H9 (cell line): ENCODE measurements around the gene RNF227. TPM values are rescaled to one million over a fixed set of nuclear protein-coding genes. Genes with fewer than 3 reads are reported as not detected.

ENCODE experiments used
- DNase-seq: peaks from one replicate; pipeline ENCODE4 v3.0.0-alpha.2; 2017
- H2AFZ ChIP-seq: one replicate; pipeline ENCODE4 v1.6.1; 2013; ENCODE audit warnings: mild to moderate bottlenecking, low read length, control low read depth, moderate library complexity
- H2AK5ac ChIP-seq: 2 replicates; pipeline ENCODE4 v1.6.1; 2013; ENCODE audit warnings: low read length, control low read depth, mixed read lengths; ENCODE audit not compliant: insufficient read length
- H2BK120ac ChIP-seq: one replicate; pipeline ENCODE4 v1.6.1; 2013; ENCODE audit warnings: low read depth, mild to moderate bottlenecking, low read length, control low read depth, inconsistent platforms; ENCODE audit not compliant: poor library complexity, severe bottlenecking
- H2BK12ac ChIP-seq: 2 replicates; pipeline ENCODE4 v1.6.1; 2013; ENCODE audit warnings: low read length, control low read depth, mixed read lengths, low read depth; ENCODE audit not compliant: insufficient read length
- H2BK15ac ChIP-seq: 2 replicates; pipeline ENCODE4 v1.6.1; 2013; ENCODE audit warnings: low read depth, low read length, control low read depth
- H2BK20ac ChIP-seq: one replicate; pipeline ENCODE4 v1.6.1; 2013; ENCODE audit warnings: low read depth, mild to moderate bottlenecking, low read length, control low read depth, inconsistent platforms; ENCODE audit not compliant: poor library complexity, severe bottlenecking
- H2BK5ac ChIP-seq: 2 replicates; pipeline ENCODE4 v1.6.1; 2013; ENCODE audit warnings: low read length, control low read depth, mixed read lengths; ENCODE audit not compliant: insufficient read length
- H3K14ac ChIP-seq: 2 replicates; pipeline ENCODE4 v1.6.1; 2013; ENCODE audit warnings: low read length, control low read depth; ENCODE audit not compliant: insufficient read depth
- H3K18ac ChIP-seq: 2 replicates; pipeline ENCODE4 v1.6.1; 2013; ENCODE audit warnings: low read depth, mild to moderate bottlenecking, mixed read lengths, low read length, control low read depth; ENCODE audit not compliant: insufficient read length
- H3K23ac ChIP-seq: 2 replicates; pipeline ENCODE4 v1.6.1; 2013; ENCODE audit warnings: low read length, control low read depth, mixed read lengths, low read depth; ENCODE audit not compliant: insufficient read length
- H3K23me2 ChIP-seq: 2 replicates; pipeline ENCODE4 v1.6.1; 2013; ENCODE audit warnings: low read depth, mild to moderate bottlenecking, mixed read lengths, low read length, control low read depth; ENCODE audit not compliant: insufficient read length, poor library complexity, severe bottlenecking
- H3K27ac ChIP-seq: 2 replicates; pipeline ENCODE4 v1.5.1; 2013; ENCODE audit warnings: low read length, control low read depth, mixed read lengths, low read depth; ENCODE audit not compliant: insufficient read length
- H3K27me3 ChIP-seq: 2 replicates; pipeline ENCODE4 v1.6.1; 2013; ENCODE audit warnings: low read length, control low read depth, inconsistent platforms; ENCODE audit not compliant: insufficient read depth
- H3K4ac ChIP-seq: 2 replicates; pipeline ENCODE4 v1.6.1; 2013; ENCODE audit warnings: low read depth, mild to moderate bottlenecking, control low read depth, inconsistent platforms, low read length, moderate library complexity
- H3K4me1 ChIP-seq: 2 replicates; pipeline ENCODE4 v1.6.1; 2013; ENCODE audit warnings: low read length, control low read depth, inconsistent platforms; ENCODE audit not compliant: insufficient read depth
- H3K4me2 ChIP-seq: 2 replicates; pipeline ENCODE4 v1.6.1; 2013; ENCODE audit warnings: low read length, control low read depth, mixed read lengths; ENCODE audit not compliant: insufficient read length, insufficient read depth
- H3K56ac ChIP-seq: 2 replicates; pipeline ENCODE4 v1.6.1; 2013; ENCODE audit warnings: low read depth, mild to moderate bottlenecking, mixed read lengths, low read length, control low read depth; ENCODE audit not compliant: insufficient read length
- H3K79me1 ChIP-seq: 2 replicates; pipeline ENCODE4 v1.6.1; 2013; ENCODE audit warnings: low read depth, mild to moderate bottlenecking, moderate library complexity, low read length, control low read depth, inconsistent platforms; ENCODE audit not compliant: insufficient read depth, poor library complexity, severe bottlenecking
- H3K79me2 ChIP-seq: 2 replicates; pipeline ENCODE4 v1.6.1; 2013; ENCODE audit warnings: low read length, control low read depth, inconsistent platforms; ENCODE audit not compliant: insufficient read depth
- H3K9ac ChIP-seq: 2 replicates; pipeline ENCODE4 v1.6.1; 2013; ENCODE audit warnings: low read length, control low read depth, mixed read lengths; ENCODE audit not compliant: insufficient read length; ENCODE audit errors: extremely low read depth
- H3K9me3 ChIP-seq: one replicate; pipeline ENCODE4 v1.6.1; 2013; ENCODE audit warnings: low read depth, low read length, inconsistent platforms; ENCODE audit not compliant: control insufficient read depth
- H3T11ph ChIP-seq: one replicate; pipeline ENCODE4 v1.6.1; 2013; ENCODE audit warnings: mild to moderate bottlenecking, low read length, control low read depth, inconsistent platforms
- H4K20me1 ChIP-seq: one replicate; pipeline ENCODE4 v1.6.1; 2013; ENCODE audit not compliant: control insufficient read depth, insufficient read length, insufficient read depth
- H4K5ac ChIP-seq: 2 replicates; pipeline ENCODE4 v1.6.1; 2013; ENCODE audit warnings: low read depth, mild to moderate bottlenecking, mixed read lengths, low read length, control low read depth; ENCODE audit not compliant: insufficient read length
- H4K8ac ChIP-seq: replicated peaks from 2 replicates; pipeline ENCODE4 v1.6.1; 2013; ENCODE audit warnings: low read length, control low read depth, mixed read lengths, low read depth; ENCODE audit not compliant: insufficient read length
- H4K91ac ChIP-seq: 2 replicates; pipeline ENCODE4 v1.6.1; 2013; ENCODE audit warnings: low read depth, mild to moderate bottlenecking, moderate library complexity, mixed read lengths, low read length, control low read depth; ENCODE audit not compliant: insufficient read length
- H3K27ac Mint-ChIP-seq, 3 experiments: 2 replicates in 2 of 3; 3 replicates in 1 of 3; pipeline ENCODE4 v1.8.0; 2020 to 2021; ENCODE audit warnings: mixed read lengths in 3 of 3, mild to moderate bottlenecking in 1 of 3, moderate library complexity in 1 of 3
- H3K27me3 Mint-ChIP-seq: 2 replicates; pipeline ENCODE4 v1.8.0; 2021; ENCODE audit warnings: low read depth, mild to moderate bottlenecking, moderate library complexity, mixed read lengths
- H3K36me3 Mint-ChIP-seq, 3 experiments: 2 replicates in 2 of 3; 3 replicates in 1 of 3; pipeline ENCODE4 v1.8.0; 2020 to 2021; ENCODE audit warnings: low read depth in 3 of 3, mixed read lengths in 3 of 3; ENCODE audit not compliant: insufficient read depth in 1 of 3
- H3K4me1 Mint-ChIP-seq, 2 experiments: 2 replicates each; pipeline ENCODE4 v1.8.0; 2020; ENCODE audit warnings: mixed read lengths in 2 of 2
- H3K4me3 Mint-ChIP-seq, 2 experiments: 2 replicates in 1 of 2; 3 replicates in 1 of 2; pipeline ENCODE4 v1.8.0; 2020 to 2021; ENCODE audit warnings: mild to moderate bottlenecking in 2 of 2, mixed read lengths in 2 of 2, moderate library complexity in 1 of 2
- H3K9me3 Mint-ChIP-seq, 2 experiments: 2 replicates in 1 of 2; 3 replicates in 1 of 2; pipeline ENCODE4 v1.8.0; 2020; ENCODE audit warnings: mild to moderate bottlenecking in 2 of 2, mixed read lengths in 2 of 2, moderate library complexity in 1 of 2
- WGBS: extraction: QIAGEN DNeasy Blood & Tissue Kit; methylation state at CpG from one replicate; pipeline ENCODE4 v1.1.7; 2013; ENCODE audit warnings: missing lambda C conversion rate, low lambda C conversion rate, mixed read lengths; ENCODE audit not compliant: insufficient read length; ENCODE audit errors: extremely low coverage; 5-methylcytosine and 5-hydroxymethylcytosine counted together
- total RNA-seq: library from RNA; stranded (reverse); gene quantifications from 2 replicates; pipeline ENCODE4 v1.2.1, GENCODE V29; 2021
- TF ChIP-seq, protein P1 (sequence below): fragments of 200-600 bp; sonication (generic); conservative IDR thresholded peaks from 3 replicates; pipeline ENCODE4 v1.8.0; 2021; ENCODE audit warnings: antibody characterized with exemption, mild to moderate bottlenecking

The RNF227 gene
- total RNA-seq, 1 experiment from 2014 or later, result 1.9 TPM

DNA sequence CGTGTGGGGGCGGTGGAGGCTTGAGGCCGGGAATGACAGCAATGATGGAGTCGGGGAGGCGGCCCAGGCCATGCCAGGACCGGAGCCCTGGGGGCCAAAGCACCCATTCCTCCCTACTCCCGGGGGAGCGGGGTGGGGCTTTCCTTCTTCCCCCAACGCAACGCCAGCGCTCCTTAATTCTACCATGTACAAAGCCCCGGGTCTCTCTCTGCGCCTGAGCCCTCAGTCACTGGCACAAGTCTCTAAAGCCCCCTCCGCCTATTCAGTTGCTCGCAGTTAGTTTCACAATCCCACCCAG lies 245 bp upstream of the RNF227 start:
- H3K4me1 ChIP-seq, result no peaks in the 10 kb centered on the region
- H3K9ac ChIP-seq, result no peak overlapping the region
- TF ChIP-seq, protein P1, sequence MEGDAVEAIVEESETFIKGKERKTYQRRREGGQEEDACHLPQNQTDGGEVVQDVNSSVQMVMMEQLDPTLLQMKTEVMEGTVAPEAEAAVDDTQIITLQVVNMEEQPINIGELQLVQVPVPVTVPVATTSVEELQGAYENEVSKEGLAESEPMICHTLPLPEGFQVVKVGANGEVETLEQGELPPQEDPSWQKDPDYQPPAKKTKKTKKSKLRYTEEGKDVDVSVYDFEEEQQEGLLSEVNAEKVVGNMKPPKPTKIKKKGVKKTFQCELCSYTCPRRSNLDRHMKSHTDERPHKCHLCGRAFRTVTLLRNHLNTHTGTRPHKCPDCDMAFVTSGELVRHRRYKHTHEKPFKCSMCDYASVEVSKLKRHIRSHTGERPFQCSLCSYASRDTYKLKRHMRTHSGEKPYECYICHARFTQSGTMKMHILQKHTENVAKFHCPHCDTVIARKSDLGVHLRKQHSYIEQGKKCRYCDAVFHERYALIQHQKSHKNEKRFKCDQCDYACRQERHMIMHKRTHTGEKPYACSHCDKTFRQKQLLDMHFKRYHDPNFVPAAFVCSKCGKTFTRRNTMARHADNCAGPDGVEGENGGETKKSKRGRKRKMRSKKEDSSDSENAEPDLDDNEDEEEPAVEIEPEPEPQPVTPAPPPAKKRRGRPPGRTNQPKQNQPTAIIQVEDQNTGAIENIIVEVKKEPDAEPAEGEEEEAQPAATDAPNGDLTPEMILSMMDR, result no peak
- no peak overlapping the region for H2BK20ac ChIP-seq
- H3K14ac ChIP-seq, result no peak overlapping the region
- H3K4me2 ChIP-seq, result peak overlapping the region; percentile 77
- H3K23me2 ChIP-seq, result peaks cover 8% of the 10 kb centered on the region
- no peak overlapping the region for H4K8ac ChIP-seq
- H3K27me3 ChIP-seq, result peaks cover 17% of the 10 kb centered on the region
- no peak overlapping the region for H3K56ac ChIP-seq
- H2BK12ac ChIP-seq, result no peak overlapping the region
- Mint-ChIP-seq H3K9me3 (peaks cover 3 to 4% of the 10 kb centered on the region in 2 experiments; a peak in 3 of 5 replicates), H3K27ac (no peak overlapping the region), H3K4me1 (peaks cover 12 to 13% of the 10 kb centered on the region in 2 experiments), H3K27me3 (peaks cover 64% of the 10 kb centered on the region), H3K4me3 (peak overlapping the region; percentile 74 to 75), H3K36me3 (peaks cover 0 to 1% (median 0%) of the 10 kb centered on the region in 3 experiments; a peak in 2 of 7 replicates)
- H2BK15ac ChIP-seq, result no peak overlapping the region
- no peak for DNase-seq
- no peak overlapping the region for H2BK120ac ChIP-seq
- H3K79me2 ChIP-seq, result no peaks in the 10 kb centered on the region
- no peak overlapping the region for H4K91ac ChIP-seq
- no peak overlapping the region for H3K23ac ChIP-seq
- H3K4ac ChIP-seq, result no peak overlapping the region
- H3K9me3 ChIP-seq, result no peaks in the 10 kb centered on the region
- H2AK5ac ChIP-seq, result no peak overlapping the region
- no peaks in the 10 kb centered on the region for H3K79me1 ChIP-seq
- no peak overlapping the region for H3K18ac ChIP-seq
- H4K5ac ChIP-seq, result no peak overlapping the region
- no peak overlapping the region for H2AFZ ChIP-seq
- H3K27ac ChIP-seq, result no peak overlapping the region
- no peaks in the 10 kb centered on the region for H4K20me1 ChIP-seq
- no CpG with 5 or more reads among the region's 15 CpGs for WGBS
- no peak overlapping the region for H2BK5ac ChIP-seq
- H3T11ph ChIP-seq, result no peak overlapping the region
